Measurements from ENCODE around the gene KCNAB1.

The KCNAB1 gene

GRCh38 chr3:156334841-156335545 is 214.6 kb downstream of the KCNAB1 start:
- DNase-seq, result no peak

DNA sequence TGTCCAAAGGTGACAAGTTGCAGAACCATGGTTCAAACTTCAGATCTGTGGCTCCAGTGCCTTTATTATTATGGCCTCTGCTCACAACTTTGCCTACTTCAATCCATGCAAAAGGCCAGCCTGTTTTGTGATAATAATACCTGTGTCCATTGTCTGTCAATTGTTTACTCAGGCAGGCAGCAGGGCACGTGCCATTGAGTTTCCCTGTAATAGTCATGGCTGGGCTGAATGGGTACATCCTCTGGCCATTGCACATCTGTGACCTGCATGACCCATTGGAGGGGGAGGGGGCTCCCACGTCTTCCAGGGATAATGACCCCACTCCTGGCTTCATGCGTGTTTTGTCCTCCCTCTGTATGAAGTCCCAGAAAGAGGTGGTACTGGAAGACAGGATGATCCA is 219.1 kb downstream of the KCNAB1 start:
- no peak for DNase-seq

- no peak for DNase-seq
Measured at GRCh38 chr3:156341332-156341731, 221.0 kb downstream of the KCNAB1 start.

GRCh38 chr3:156341831-156342416 is 221.5 kb downstream of the KCNAB1 start:
- DNase-seq, result no peak

GRCh38 chr3:156344215-156344614 is 223.8 kb downstream of the KCNAB1 start:
- DNase-seq, result no peak

DNA sequence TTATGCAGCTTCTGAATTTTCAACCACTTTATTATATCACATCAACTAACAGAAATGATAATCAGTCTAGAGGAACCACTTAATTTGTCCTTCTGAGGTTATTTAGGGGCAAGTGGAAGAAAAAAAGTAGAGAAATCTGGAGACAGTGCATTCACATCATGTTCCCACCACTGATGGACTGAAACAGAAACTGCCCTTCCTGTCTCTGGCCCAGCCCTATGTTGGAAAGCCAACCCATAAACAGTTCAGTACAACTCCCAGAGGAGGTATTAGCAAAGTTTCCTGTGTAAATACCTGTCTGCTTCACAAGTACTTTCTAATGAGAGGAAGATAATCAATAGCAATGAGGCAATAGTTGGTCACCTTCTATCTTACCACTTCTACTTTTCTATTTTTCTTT is 228.7 kb downstream of the KCNAB1 start:
- DNase-seq, result no peak

DNA sequence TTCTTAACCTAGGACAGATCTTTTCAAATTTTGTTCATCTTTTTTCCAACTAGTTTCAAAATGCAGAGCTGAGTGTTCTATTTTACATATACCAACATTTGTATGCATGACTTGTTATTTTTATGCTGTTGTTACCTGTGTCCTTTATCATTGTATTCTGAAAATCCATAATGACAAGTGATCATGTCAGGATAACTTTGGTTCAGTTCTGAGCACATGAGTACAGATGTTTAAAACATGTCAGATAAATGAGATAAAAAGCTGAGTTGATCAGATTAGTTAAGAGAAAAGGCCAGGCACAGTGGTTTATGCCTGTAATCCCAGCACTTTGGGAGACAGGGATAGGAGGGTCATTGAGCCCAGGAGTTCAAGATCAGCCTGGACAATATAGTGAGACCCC is 229.6 kb downstream of the KCNAB1 start:
- DNase-seq, result no peak

GRCh38 chr3:156350781-156351180 is 230.4 kb downstream of the KCNAB1 start:
- DNase-seq, result no peak

DNA sequence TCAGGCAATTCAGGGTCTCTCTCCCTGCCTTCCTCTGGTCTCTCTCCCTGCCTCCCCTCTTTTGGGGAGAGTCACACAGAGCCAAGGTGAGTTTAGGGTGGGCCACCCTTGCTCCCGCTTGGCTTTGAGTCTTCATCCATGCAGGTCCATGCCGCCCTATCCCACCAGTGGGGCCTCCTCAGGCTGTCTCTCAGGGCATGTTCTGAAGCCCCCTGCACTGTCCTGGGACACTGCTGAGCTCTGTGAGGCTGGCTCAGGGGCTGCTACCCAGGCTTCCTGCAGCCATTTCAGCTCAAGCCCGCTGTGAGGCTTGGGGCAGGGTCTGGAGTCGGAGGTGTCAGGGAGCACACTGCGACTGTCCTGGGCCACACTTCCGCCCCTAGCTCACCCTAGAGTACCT is 231.4 kb downstream of the KCNAB1 start:
- no peak for DNase-seq

- DNase-seq, result no peak
Measured at GRCh38 chr3:156352728-156353127, 232.3 kb downstream of the KCNAB1 start.

DNA sequence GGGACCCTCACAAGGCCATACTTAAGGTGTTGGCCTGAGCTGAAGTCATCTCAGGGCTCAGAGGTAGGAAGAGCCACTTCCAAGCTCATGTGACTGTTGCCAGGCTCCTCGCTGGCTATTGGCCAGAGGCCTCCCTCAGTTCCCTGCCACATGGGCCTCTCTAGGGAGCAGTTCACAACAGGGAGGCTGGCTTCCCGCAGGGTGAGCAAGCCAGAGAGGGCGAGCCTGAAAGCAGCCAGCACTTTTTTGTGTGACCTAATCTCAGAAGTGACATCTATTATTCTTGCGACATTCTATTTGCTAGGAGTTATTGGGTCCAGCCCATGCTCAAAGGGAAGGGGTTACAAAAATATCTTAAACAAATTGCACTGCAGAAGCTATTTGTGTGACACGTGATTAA is 233.2 kb downstream of the KCNAB1 start:
- no peak for DNase-seq

GRCh38 chr3:156356537-156357363 is 236.4 kb downstream of the KCNAB1 start:
- no peak for DNase-seq

- no peak for DNase-seq
Measured at GRCh38 chr3:156358232-156358631, 237.9 kb downstream of the KCNAB1 start.

GRCh38 chr3:156359368-156359767 is 239.0 kb downstream of the KCNAB1 start:
- no peak for DNase-seq

GRCh38 chr3:156360083-156360482 is 239.7 kb downstream of the KCNAB1 start:
- no peak for DNase-seq

GRCh38 chr3:156360963-156361362 is 240.6 kb downstream of the KCNAB1 start:
- no peak for DNase-seq

DNA sequence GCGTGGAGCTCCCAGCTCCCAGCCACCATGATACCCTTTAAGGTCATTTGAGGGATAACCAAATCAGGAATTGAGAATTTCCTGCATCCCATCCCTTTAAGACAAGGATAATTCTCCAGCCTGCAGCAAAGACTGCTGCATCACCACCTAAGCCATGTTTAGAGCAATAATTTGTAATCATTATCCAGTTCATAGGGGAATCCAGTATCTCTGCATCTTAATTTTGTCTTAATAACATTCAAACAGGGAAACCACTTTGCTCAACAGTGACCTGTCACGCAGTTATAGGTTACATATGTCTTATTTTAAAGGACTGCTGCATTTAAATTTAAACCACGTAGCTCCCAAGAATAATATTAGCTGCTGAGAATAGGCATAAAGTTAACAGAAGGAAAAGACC is 246.2 kb downstream of the KCNAB1 start:
- no peak for DNase-seq

- no peak for DNase-seq
Measured at GRCh38 chr3:156368189-156368588, 247.8 kb downstream of the KCNAB1 start.

DNA sequence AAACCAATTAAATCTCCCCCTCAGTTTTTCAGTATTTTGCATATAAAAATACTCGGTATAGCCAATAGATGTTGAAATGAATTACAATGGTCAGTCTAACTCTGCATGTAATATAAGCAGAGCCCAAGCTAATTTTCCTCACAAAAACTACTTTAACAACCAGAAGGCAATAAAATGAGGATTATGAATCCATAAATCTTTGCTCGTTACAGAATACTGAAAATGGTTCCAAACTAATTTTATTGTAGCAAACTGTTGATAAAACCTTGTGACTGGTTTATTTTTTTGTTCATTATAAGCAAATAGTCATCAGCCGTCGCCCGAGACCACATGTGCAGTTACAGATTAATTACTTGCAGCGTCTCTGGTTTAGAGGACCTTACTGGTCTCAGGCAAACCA is 251.3 kb downstream of the KCNAB1 start:
- no peak for DNase-seq

DNA sequence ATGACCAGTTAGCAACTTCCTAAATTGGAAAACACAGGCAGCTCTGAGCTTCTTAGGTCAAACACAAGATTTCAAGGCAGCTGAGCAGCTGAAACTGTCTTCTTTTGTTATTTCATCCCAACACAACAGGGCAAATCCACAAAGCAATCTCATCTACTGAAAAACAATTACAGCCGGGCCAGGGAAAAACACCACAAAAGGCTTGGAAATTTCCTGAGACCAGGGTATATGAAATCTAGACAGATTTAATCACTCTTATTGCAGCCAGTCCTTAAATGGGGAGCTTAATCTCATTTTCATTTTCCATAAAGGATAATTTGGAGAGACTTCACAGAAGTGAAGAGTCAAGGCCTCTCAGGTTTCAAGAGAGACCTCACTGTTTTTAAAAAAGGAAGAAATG is 252.7 kb downstream of the KCNAB1 start:
- DNase-seq, result no peak

GRCh38 chr3:156373654-156374053 is 253.3 kb downstream of the KCNAB1 start:
- DNase-seq, result no peak

GRCh38 chr3:156376199-156376598 is 255.8 kb downstream of the KCNAB1 start:
- DNase-seq, result no peak

DNA sequence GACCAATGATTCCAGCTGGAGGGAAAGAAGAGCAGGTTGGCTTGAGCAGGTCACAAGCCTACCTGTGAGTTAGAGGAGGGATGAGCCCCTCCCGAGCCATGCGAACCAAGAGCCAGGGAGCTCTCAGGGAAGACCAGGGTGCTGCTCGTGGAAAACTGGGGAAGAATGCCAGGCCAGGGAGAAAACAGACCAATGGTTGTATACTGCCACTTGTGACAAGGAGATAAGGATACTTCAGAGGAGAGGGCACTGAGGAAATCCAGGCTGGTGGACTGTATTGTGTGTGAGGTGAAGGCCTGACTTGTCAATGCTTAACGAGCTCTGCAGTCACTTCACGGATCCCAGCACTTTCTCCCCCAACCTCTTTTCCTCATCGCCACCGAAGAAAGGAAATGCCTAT is 256.9 kb downstream of the KCNAB1 start:
- no peak for DNase-seq

GRCh38 chr3:156377718-156378117 is 257.3 kb downstream of the KCNAB1 start:
- DNase-seq, result no peak
